WTC11 (cell line): ENCODE measurements around the gene RPS6KA4. TPM values are rescaled to one million over a fixed set of nuclear protein-coding genes. Genes with fewer than 3 reads are reported as not detected.
A peak's percentile ranks its signal among the peaks of the same experiment; 100 is the strongest.

ENCODE experiments used
- ATAC-seq: fragments of 200-7000 bp; cut with Tn5 transposase; 2 replicates; pipeline ENCODE4 v1.10.0; 2021; ENCODE audit warnings: mild to moderate bottlenecking, moderate library complexity
- CTCF ChIA-PET: fragments of 300-600 bp; sonication (Branson Sonifier 250); formaldehyde crosslinking; loops from one replicate; lab custom pipeline; 2021; ENCODE audit warnings: antibody characterized with exemption; lab: Charles Lee
- POLR2A ChIA-PET: fragments of 350-600 bp; sonication (Branson Sonifier 250); formaldehyde crosslinking; loops from one replicate; lab custom pipeline; 2021; ENCODE audit warnings: antibody characterized with exemption; lab: Charles Lee
- DNase-seq: peaks from one replicate; pipeline ENCODE4 v3.0.0; 2021; ENCODE audit warnings: low spot score
- H3K27ac Mint-ChIP-seq: 2 replicates; pipeline ENCODE4 v1.8.0; 2021; ENCODE audit warnings: mixed read lengths
- H3K27me3 Mint-ChIP-seq: 2 replicates; pipeline ENCODE4 v1.8.0; 2021; ENCODE audit warnings: low read depth, mild to moderate bottlenecking, moderate library complexity, mixed read lengths
- H3K36me3 Mint-ChIP-seq: 2 replicates; pipeline ENCODE4 v1.8.0; 2021; ENCODE audit warnings: mixed read lengths
- H3K4me1 Mint-ChIP-seq: 2 replicates; pipeline ENCODE4 v1.8.0; 2022; ENCODE audit warnings: mixed read lengths
- H3K4me3 Mint-ChIP-seq: 2 replicates; pipeline ENCODE4 v1.8.0; 2021; ENCODE audit warnings: mild to moderate bottlenecking, moderate library complexity, mixed read lengths
- H3K9me3 Mint-ChIP-seq: 2 replicates; pipeline ENCODE4 v1.8.0; 2021; ENCODE audit warnings: mixed read lengths
- CREM ChIP-seq: sonication (generic); formaldehyde crosslinking; IDR thresholded peaks from 2 replicates; pipeline ENCODE4 v1.8.1; 2022; ENCODE audit warnings: mild to moderate bottlenecking, missing genetic modification reagents, moderate library complexity
- ELF4 ChIP-seq: sonication (generic); formaldehyde crosslinking; IDR thresholded peaks from 2 replicates; pipeline ENCODE4 v1.8.1; 2022; ENCODE audit warnings: low read depth, mild to moderate bottlenecking, moderate library complexity, missing genetic modification reagents
- JAZF1 ChIP-seq: fragments of 250-450 bp; sonication (Bioruptor Pico); IDR thresholded peaks from 2 replicates; pipeline ENCODE4 v1.9.0; 2021; ENCODE audit warnings: moderate library complexity, mild to moderate bottlenecking, inconsistent platforms
- MYBL2 ChIP-seq: sonication (generic); formaldehyde crosslinking; IDR thresholded peaks from 2 replicates; pipeline ENCODE4 v1.8.1; 2023; ENCODE audit warnings: mild to moderate bottlenecking, moderate library complexity, missing genetic modification reagents
- NFE2L1 ChIP-seq: sonication (generic); formaldehyde crosslinking; IDR thresholded peaks from 2 replicates; pipeline ENCODE4 v1.8.1; 2023; ENCODE audit warnings: missing genetic modification reagents
- NFYB ChIP-seq: sonication (generic); formaldehyde crosslinking; conservative IDR thresholded peaks from 2 replicates; pipeline ENCODE4 v1.8.0; 2022; ENCODE audit warnings: low read depth, missing genetic modification reagents
- NR1H2 ChIP-seq: sonication (generic); formaldehyde crosslinking; IDR thresholded peaks from 2 replicates; pipeline ENCODE4 v1.9.0; 2021; ENCODE audit warnings: mild to moderate bottlenecking, moderate library complexity, missing genetic modification reagents
- NR2C2 ChIP-seq: sonication (generic); formaldehyde crosslinking; IDR thresholded peaks from 2 replicates; pipeline ENCODE4 v1.8.0; 2022; ENCODE audit warnings: mild to moderate bottlenecking, missing genetic modification reagents
- RELA ChIP-seq: sonication (generic); formaldehyde crosslinking; IDR thresholded peaks from 2 replicates; pipeline ENCODE4 v1.8.1; 2022; ENCODE audit warnings: missing genetic modification reagents, mild to moderate bottlenecking, borderline replicate concordance
- SMAD3 ChIP-seq: sonication (generic); formaldehyde crosslinking; IDR thresholded peaks from 2 replicates; pipeline ENCODE4 v1.8.0; 2022; ENCODE audit warnings: missing genetic modification reagents, mild to moderate bottlenecking, borderline replicate concordance
- STAT6 ChIP-seq: sonication (generic); formaldehyde crosslinking; conservative IDR thresholded peaks from 2 replicates; pipeline ENCODE4 v1.8.1; 2023; ENCODE audit warnings: mild to moderate bottlenecking, low read depth, missing genetic modification reagents, moderate library complexity
- TCF7 ChIP-seq: sonication (generic); formaldehyde crosslinking; IDR thresholded peaks from 2 replicates; pipeline ENCODE4 v1.8.0; 2022; ENCODE audit warnings: mild to moderate bottlenecking, low read depth, missing genetic modification reagents, moderate library complexity
- TEAD1 ChIP-seq: sonication (generic); formaldehyde crosslinking; IDR thresholded peaks from 2 replicates; pipeline ENCODE4 v1.8.0; 2022; ENCODE audit warnings: mild to moderate bottlenecking, missing genetic modification reagents
- TP53 ChIP-seq: sonication (generic); formaldehyde crosslinking; IDR thresholded peaks from 2 replicates; pipeline ENCODE4 v1.8.1; 2023; ENCODE audit warnings: mild to moderate bottlenecking, missing genetic modification reagents
- USF1 ChIP-seq: sonication (generic); formaldehyde crosslinking; IDR thresholded peaks from 2 replicates; pipeline ENCODE4 v1.8.0; 2022; ENCODE audit warnings: mild to moderate bottlenecking, missing genetic modification reagents
- ZNF121 ChIP-seq: sonication (generic); formaldehyde crosslinking; IDR thresholded peaks from 2 replicates; pipeline ENCODE4 v1.8.0; 2023; ENCODE audit warnings: missing genetic modification reagents
- ZNF138 ChIP-seq: sonication (generic); formaldehyde crosslinking; conservative IDR thresholded peaks from 2 replicates; pipeline ENCODE4 v1.8.1; 2022; ENCODE audit warnings: mild to moderate bottlenecking, moderate library complexity, missing genetic modification reagents
- ZNF219 ChIP-seq: sonication (generic); formaldehyde crosslinking; IDR thresholded peaks from 2 replicates; pipeline ENCODE4 v1.8.0; 2023; ENCODE audit warnings: missing genetic modification reagents, mild to moderate bottlenecking, borderline replicate concordance
- ZNF232 ChIP-seq: sonication (generic); formaldehyde crosslinking; IDR thresholded peaks from 2 replicates; pipeline ENCODE4 v1.8.0; 2022; ENCODE audit warnings: mild to moderate bottlenecking, missing genetic modification reagents
- ZNF423 ChIP-seq: fragments of 250-450 bp; sonication (Bioruptor Pico); IDR thresholded peaks from 2 replicates; pipeline ENCODE4 v2.1.2; 2022; ENCODE audit warnings: mild to moderate bottlenecking, moderate library complexity
- total RNA-seq: library from RNA; stranded (reverse); gene quantifications from 3 replicates; pipeline ENCODE4 v1.2.3, GENCODE V29; 2021
- TF ChIP-seq, protein P1 (sequence below): sonication (generic); formaldehyde crosslinking; IDR thresholded peaks from 2 replicates; pipeline ENCODE4 v1.8.1; 2023; ENCODE audit warnings: mild to moderate bottlenecking, missing genetic modification reagents
- TF ChIP-seq, protein P2 (sequence below): fragments of 250-450 bp; sonication (Bioruptor Pico); IDR thresholded peaks from 2 replicates; pipeline ENCODE4 v1.8.0; 2021; ENCODE audit warnings: mild to moderate bottlenecking
- TF ChIP-seq, protein P3 (sequence below): sonication (generic); formaldehyde crosslinking; IDR thresholded peaks from 2 replicates; pipeline ENCODE4 v1.8.1; 2023; ENCODE audit warnings: mild to moderate bottlenecking, missing genetic modification reagents, moderate library complexity
- TF ChIP-seq, protein P4 (sequence below): sonication (generic); formaldehyde crosslinking; IDR thresholded peaks from 2 replicates; pipeline ENCODE4 v1.8.1; 2022; ENCODE audit warnings: missing genetic modification reagents, borderline replicate concordance
- TF ChIP-seq, protein P5 (sequence below): sonication (generic); formaldehyde crosslinking; IDR thresholded peaks from 2 replicates; pipeline ENCODE4 v1.8.0; 2022; ENCODE audit warnings: mild to moderate bottlenecking, missing genetic modification reagents
- TF ChIP-seq, protein P6 (sequence below): sonication (generic); formaldehyde crosslinking; IDR thresholded peaks from 2 replicates; pipeline ENCODE4 v1.8.1; 2022; ENCODE audit warnings: mild to moderate bottlenecking, missing genetic modification reagents, moderate library complexity, borderline replicate concordance

The RPS6KA4 gene
- total RNA-seq, 1 experiment from 2014 or later = 16.8 TPM

DNA sequence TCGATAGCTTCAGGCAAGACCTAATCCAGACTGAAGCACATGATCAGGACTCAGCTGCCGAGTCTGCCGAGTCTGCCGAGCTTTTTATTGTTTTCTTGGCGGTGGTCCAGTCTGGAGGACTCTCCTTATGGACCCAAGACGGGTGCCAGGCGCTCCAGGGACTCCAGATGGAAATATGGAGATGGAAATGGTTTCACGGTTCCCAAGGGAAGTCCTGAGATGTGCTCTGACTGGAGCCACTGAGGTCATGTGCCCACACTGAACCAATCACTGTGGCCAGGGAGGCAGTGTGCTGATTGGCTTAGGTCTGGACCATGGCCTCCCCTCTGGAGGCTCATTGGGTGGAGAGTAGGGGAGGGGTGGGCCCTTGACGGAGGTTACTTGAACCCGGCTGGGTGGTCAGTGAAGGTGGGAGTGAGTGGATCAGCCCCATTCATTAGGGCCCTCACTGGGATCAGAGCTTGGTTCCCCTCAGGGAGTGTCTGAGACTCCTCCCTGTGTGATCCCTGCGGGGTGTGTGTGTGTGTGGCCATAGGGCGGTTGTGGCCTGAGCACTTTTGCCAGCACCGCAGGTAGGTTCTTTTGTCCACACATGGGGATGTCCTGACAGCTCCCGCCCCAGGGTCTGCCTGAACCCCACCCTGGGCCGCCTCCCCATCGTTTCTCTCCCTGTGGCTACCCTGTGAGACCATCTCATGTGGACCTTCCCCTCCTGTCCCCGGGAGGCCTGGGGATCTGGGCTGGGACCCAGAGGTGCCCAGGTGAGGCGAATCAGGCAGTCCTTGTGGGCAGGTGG lies 14.0 kb downstream of the RPS6KA4 start:
- H3K36me3 Mint-ChIP-seq = peaks cover 9% of the 10 kb centered on the region; the same call in 1 of the 2 replicates
- ChIA-PET POLR2A (no interaction called here), CTCF (interaction anchor here (0.6 to 12.8 kb wide), 6 partner anchors 18 to 241 kb away, joined by 3 to 140 read pairs (median 9); no protein-coding TSS in a partner anchor)
- no peak overlapping the region for H3K27ac Mint-ChIP-seq
- ATAC-seq (peak; percentile 72), DNase-seq (no peak)
- H3K9me3 Mint-ChIP-seq = no peaks in the 10 kb centered on the region
- peak overlapping the region; percentile 10; the same call in 1 of the 2 replicates for H3K4me3 Mint-ChIP-seq
- H3K27me3 Mint-ChIP-seq = no peaks in the 10 kb centered on the region
- H3K4me1 Mint-ChIP-seq = peaks cover 11% of the 10 kb centered on the region
- TF ChIP-seq RELA (CRISPR knock-in tag) = no peak
- TF ChIP-seq TP53 (CRISPR knock-in tag) = no peak
- no peak for TF ChIP-seq ZNF121
- no peak for TF ChIP-seq MYBL2 (CRISPR knock-in tag)
- TF ChIP-seq ZNF232 (CRISPR knock-in tag) = no peak
- TF ChIP-seq NFE2L1 (CRISPR knock-in tag) = no peak
- TF ChIP-seq, protein P1, sequence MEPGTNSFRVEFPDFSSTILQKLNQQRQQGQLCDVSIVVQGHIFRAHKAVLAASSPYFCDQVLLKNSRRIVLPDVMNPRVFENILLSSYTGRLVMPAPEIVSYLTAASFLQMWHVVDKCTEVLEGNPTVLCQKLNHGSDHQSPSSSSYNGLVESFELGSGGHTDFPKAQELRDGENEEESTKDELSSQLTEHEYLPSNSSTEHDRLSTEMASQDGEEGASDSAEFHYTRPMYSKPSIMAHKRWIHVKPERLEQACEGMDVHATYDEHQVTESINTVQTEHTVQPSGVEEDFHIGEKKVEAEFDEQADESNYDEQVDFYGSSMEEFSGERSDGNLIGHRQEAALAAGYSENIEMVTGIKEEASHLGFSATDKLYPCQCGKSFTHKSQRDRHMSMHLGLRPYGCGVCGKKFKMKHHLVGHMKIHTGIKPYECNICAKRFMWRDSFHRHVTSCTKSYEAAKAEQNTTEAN (CRISPR knock-in tag) = no peak
- TF ChIP-seq, protein P2, sequence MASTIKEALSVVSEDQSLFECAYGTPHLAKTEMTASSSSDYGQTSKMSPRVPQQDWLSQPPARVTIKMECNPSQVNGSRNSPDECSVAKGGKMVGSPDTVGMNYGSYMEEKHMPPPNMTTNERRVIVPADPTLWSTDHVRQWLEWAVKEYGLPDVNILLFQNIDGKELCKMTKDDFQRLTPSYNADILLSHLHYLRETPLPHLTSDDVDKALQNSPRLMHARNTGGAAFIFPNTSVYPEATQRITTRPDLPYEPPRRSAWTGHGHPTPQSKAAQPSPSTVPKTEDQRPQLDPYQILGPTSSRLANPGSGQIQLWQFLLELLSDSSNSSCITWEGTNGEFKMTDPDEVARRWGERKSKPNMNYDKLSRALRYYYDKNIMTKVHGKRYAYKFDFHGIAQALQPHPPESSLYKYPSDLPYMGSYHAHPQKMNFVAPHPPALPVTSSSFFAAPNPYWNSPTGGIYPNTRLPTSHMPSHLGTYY (CRISPR knock-in tag) = no peak
- TF ChIP-seq, protein P3, sequence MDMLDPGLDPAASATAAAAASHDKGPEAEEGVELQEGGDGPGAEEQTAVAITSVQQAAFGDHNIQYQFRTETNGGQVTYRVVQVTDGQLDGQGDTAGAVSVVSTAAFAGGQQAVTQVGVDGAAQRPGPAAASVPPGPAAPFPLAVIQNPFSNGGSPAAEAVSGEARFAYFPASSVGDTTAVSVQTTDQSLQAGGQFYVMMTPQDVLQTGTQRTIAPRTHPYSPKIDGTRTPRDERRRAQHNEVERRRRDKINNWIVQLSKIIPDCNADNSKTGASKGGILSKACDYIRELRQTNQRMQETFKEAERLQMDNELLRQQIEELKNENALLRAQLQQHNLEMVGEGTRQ (CRISPR knock-in tag) = peak; percentile 94
- no peak for TF ChIP-seq ELF4 (CRISPR knock-in tag)
- no peak for TF ChIP-seq TCF7
- TF ChIP-seq USF1 (CRISPR knock-in tag) = peak; percentile 92
- no peak for TF ChIP-seq JAZF1 (CRISPR knock-in tag)
- TF ChIP-seq CREM = no peak
- no peak for TF ChIP-seq NR1H2 (CRISPR knock-in tag)
- TF ChIP-seq, protein P4, sequence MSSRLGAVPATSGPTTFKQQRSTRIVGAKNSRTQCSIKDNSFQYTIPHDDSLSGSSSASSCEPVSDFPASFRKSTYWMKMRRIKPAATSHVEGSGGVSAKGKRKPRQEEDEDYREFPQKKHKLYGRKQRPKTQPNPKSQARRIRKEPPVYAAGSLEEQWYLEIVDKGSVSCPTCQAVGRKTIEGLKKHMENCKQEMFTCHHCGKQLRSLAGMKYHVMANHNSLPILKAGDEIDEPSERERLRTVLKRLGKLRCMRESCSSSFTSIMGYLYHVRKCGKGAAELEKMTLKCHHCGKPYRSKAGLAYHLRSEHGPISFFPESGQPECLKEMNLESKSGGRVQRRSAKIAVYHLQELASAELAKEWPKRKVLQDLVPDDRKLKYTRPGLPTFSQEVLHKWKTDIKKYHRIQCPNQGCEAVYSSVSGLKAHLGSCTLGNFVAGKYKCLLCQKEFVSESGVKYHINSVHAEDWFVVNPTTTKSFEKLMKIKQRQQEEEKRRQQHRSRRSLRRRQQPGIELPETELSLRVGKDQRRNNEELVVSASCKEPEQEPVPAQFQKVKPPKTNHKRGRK = no peak
- no peak for TF ChIP-seq TEAD1
- no peak for TF ChIP-seq SMAD3 (CRISPR knock-in tag)
- TF ChIP-seq, protein P5, sequence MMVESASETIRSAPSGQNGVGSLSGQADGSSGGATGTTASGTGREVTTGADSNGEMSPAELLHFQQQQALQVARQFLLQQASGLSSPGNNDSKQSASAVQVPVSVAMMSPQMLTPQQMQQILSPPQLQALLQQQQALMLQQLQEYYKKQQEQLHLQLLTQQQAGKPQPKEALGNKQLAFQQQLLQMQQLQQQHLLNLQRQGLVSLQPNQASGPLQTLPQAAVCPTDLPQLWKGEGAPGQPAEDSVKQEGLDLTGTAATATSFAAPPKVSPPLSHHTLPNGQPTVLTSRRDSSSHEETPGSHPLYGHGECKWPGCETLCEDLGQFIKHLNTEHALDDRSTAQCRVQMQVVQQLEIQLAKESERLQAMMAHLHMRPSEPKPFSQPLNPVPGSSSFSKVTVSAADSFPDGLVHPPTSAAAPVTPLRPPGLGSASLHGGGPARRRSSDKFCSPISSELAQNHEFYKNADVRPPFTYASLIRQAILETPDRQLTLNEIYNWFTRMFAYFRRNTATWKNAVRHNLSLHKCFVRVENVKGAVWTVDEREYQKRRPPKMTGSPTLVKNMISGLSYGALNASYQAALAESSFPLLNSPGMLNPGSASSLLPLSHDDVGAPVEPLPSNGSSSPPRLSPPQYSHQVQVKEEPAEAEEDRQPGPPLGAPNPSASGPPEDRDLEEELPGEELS (CRISPR knock-in tag) = no peak
- TF ChIP-seq STAT6 = no peak
- TF ChIP-seq ZNF138 = no peak
- peak; percentile 98 for TF ChIP-seq NFYB (CRISPR knock-in tag)
- no peak for TF ChIP-seq NR2C2 (CRISPR knock-in tag)
- peak; percentile 11; the same call in 1 of the 2 replicates for TF ChIP-seq ZNF423
- TF ChIP-seq, protein P6, sequence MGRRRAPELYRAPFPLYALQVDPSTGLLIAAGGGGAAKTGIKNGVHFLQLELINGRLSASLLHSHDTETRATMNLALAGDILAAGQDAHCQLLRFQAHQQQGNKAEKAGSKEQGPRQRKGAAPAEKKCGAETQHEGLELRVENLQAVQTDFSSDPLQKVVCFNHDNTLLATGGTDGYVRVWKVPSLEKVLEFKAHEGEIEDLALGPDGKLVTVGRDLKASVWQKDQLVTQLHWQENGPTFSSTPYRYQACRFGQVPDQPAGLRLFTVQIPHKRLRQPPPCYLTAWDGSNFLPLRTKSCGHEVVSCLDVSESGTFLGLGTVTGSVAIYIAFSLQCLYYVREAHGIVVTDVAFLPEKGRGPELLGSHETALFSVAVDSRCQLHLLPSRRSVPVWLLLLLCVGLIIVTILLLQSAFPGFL (CRISPR knock-in tag) = no peak
- TF ChIP-seq ZNF219 (CRISPR knock-in tag) = no peak
